Ovary (tissue), 9 donors: Measurements from ENCODE around the gene NEK11. TPM values are rescaled to one million over a fixed set of nuclear protein-coding genes. Genes with fewer than 3 reads are reported as not detected.

Source experiments
- DNase-seq, 5 donors: peaks; one replicate each; pipeline ENCODE4 v3.0.0-alpha.2; 2019 to 2020
- H3K27ac ChIP-seq, 2 donors: fragments of 200-600 bp; one replicate each; pipeline versions ENCODE4 v1.5.1 to v1.8.0; 2019 to 2022
- H3K27me3 ChIP-seq: fragments of 200-600 bp; one replicate; pipeline ENCODE4 v1.8.0; 2022
- H3K36me3 ChIP-seq: fragments of 200-600 bp; sonication (generic); one replicate; pipeline ENCODE4 v1.5.1; 2019
- H3K4me1 ChIP-seq: one replicate; pipeline ENCODE4 v1.8.1; 2013; ENCODE audit warnings: mild to moderate bottlenecking, moderate library complexity; ENCODE audit not compliant: insufficient read depth
- H3K4me3 ChIP-seq: fragments of 200-600 bp; sonication (generic); one replicate; pipeline ENCODE4 v1.5.1; 2017
- H3K9me3 ChIP-seq, 2 donors: fragments of 200-600 bp in 1 of 2; sonication (generic) in 1 of 2; one replicate each; pipeline versions ENCODE4 v1.5.1 to v1.8.1; 2013 to 2019; ENCODE audit warnings: mild to moderate bottlenecking in 1 of 2, moderate library complexity in 1 of 2
- CTCF ChIP-seq, 3 donors: fragments of 450-650 bp in 2 of 3; fragments of 200-600 bp in 1 of 3; IDR thresholded peaks; one replicate each; pipeline versions ENCODE4 v1.5.1 to v1.8.0; 2016 to 2022; ENCODE audit warnings: antibody characterized with exemption in 3 of 3, mild to moderate bottlenecking in 1 of 3
- EP300 ChIP-seq: sonication (generic); formaldehyde crosslinking; IDR thresholded peaks from one replicate; pipeline ENCODE4 v1.6.1; 2017; ENCODE audit warnings: antibody characterized with exemption
- POLR2A ChIP-seq: fragments of 450-650 bp; IDR thresholded peaks from one replicate; pipeline ENCODE4 v1.6.1; 2017; ENCODE audit warnings: antibody characterized with exemption, mild to moderate bottlenecking, moderate library complexity
- WGBS, 3 donors: extraction: QIAGEN DNeasy Blood & Tissue Kit in 1 of 3; methylation state at CpG; one replicate each; pipeline versions ENCODE4 v1.1.5 to v1.1.7; 2013 to 2017; 5-methylcytosine and 5-hydroxymethylcytosine counted together
- intact Hi-C, 4 donors: fragments of 100-400 bp; cut with DNase I; formaldehyde crosslinking; loops; one replicate each; pipeline versions ENCODE4 v1.11.0 to v1.15.1; 2022 to 2023
- polyA plus RNA-seq, 2 donors: library from polyadenylated mRNA; stranded (reverse); fragments of 200-250 nt in 1 of 2; fragments of 350-450 nt in 1 of 2; fragmentation: Illumina TruSeq in 1 of 2; extraction: RNeasy Lipid Tissue Mini Kit (QIAGEN cat#74804) in 1 of 2; gene quantifications; one replicate each; pipeline ENCODE4 v1.2.3, GENCODE V29; 2013 to 2014
- total RNA-seq, 7 donors: library from RNA; depleted of rRNA in 2 of 7; stranded (reverse); fragments of >200 nt in 2 of 7; fragmentation: NEBNext Ultra II Directional in 3 of 7; extraction: Animal tissue kit (Norgen Biotek cat#: 25700) in 3 of 7; gene quantifications; one replicate each; pipeline versions ENCODE4 v1.1.0 to v1.2.4, GENCODE V29; 2016 to 2023
- donor health status: DM: no; HTN: no; CAD: no; lungs with moderate emphysema.
- donor health status: DM: no; HTN: no; CAD: no.
- donor health status: Bipolar disorder and iron deficiency.
- donor health status: DM: yes; HTN: yes; CAD: no.
- donor health status: DM: no; HTN: no; CAD: no.
- donor health status: DM: yes; HTN: yes; CAD: no.

NEK11 gene
- total and polyA plus RNA-seq, 9 donors, result 4.9 to 37.3 (median 10.7) TPM

GRCh38 chr3:131228522-131228921 is 201.8 kb downstream of the NEK11 start:
- no peak for DNase-seq
- no peak overlapping the region for H3K4me3 ChIP-seq
- no peaks in the 10 kb centered on the region for H3K9me3 ChIP-seq
- H3K27me3 ChIP-seq, result no peaks in the 10 kb centered on the region
- intact Hi-C loops, result no loop called here
- H3K4me1 ChIP-seq, result no peaks in the 10 kb centered on the region
- TF ChIP-seq CTCF (IDR thresholded peaks at IDR 0.05), result no peak
- no peak for TF ChIP-seq EP300
- no peak for TF ChIP-seq POLR2A
- H3K36me3 ChIP-seq, result no peaks in the 10 kb centered on the region
- no peak overlapping the region for H3K27ac ChIP-seq
- 87 to 93% (median 91%) methylated on average over 3 of the region's 3 CpGs for WGBS, 3 donors

GRCh38 chr3:131231710-131232389 is 205.2 kb downstream of the NEK11 start:
- TF ChIP-seq EP300 (no peak), POLR2A (no peak), CTCF (IDR thresholded peaks at IDR 0.05) (no peak)
- H3K36me3 ChIP-seq, result no peaks in the 10 kb centered on the region
- no peaks in the 10 kb centered on the region for H3K27me3 ChIP-seq
- H3K27ac ChIP-seq, result no peak overlapping the region
- intact Hi-C loops, result no loop called here
- H3K4me1 ChIP-seq, result no peaks in the 10 kb centered on the region
- no peak for DNase-seq
- H3K4me3 ChIP-seq, result no peak overlapping the region
- 87 to 94% (median 91%) methylated on average over 3 of the region's 3 CpGs for WGBS, 3 donors
- no peaks in the 10 kb centered on the region for H3K9me3 ChIP-seq

- Histone ChIP-seq H3K27ac (no peak overlapping the region), H3K9me3 (no peaks in the 10 kb centered on the region), H3K4me1 (no peaks in the 10 kb centered on the region), H3K36me3 (no peaks in the 10 kb centered on the region), H3K27me3 (no peaks in the 10 kb centered on the region), H3K4me3 (no peak overlapping the region)
- TF ChIP-seq CTCF (IDR thresholded peaks at IDR 0.05) (no peak), EP300 (no peak), POLR2A (no peak)
- intact Hi-C loops, result no loop called here
- no peak for DNase-seq
- 95 to 100% (median 96%) methylated on average over 3 of the region's 3 CpGs for WGBS, 3 donors
These were observed 206.1 kb downstream of the NEK11 start for GRCh38 chr3:131232711-131233267.

GRCh38 chr3:131233900-131234668 is 207.4 kb downstream of the NEK11 start:
- no peak for DNase-seq
- Histone ChIP-seq H3K36me3 (no peaks in the 10 kb centered on the region), H3K27ac (no peak overlapping the region), H3K4me1 (no peaks in the 10 kb centered on the region), H3K27me3 (no peaks in the 10 kb centered on the region), H3K9me3 (no peaks in the 10 kb centered on the region), H3K4me3 (no peak overlapping the region)
- WGBS, 3 donors, result 71 to 77% (median 72%) methylated on average over 5 of the region's 5 CpGs
- TF ChIP-seq CTCF (IDR thresholded peaks at IDR 0.05) (no peak), EP300 (no peak), POLR2A (no peak)
- intact Hi-C loops, result no loop called here
